Putamen (tissue), 1 donor: ENCODE data around the gene TIMP2.
"Not testable (repeated sequence)": the region's sequence is repeated elsewhere in the genome, so short reads cannot be mapped to it uniquely, and the experiment has no call there.

Source experiments
- DNase-seq: peaks from one replicate; pipeline ENCODE4 v3.0.0-alpha.2; 2016; ENCODE audit warnings: low spot score

Gene TIMP2

GRCh38 chr17:78925234-78925633 is at the start of gene TIMP2:
Gene TIMP2 (minus strand): TSS chr17:78925387. CDS start chr17:78925088, 299 bp downstream.
- DNase-seq = peak; percentile 85

- DNase-seq = no peak
Measured at GRCh38 chr17:78973792-78974520, 48.8 kb upstream of the TIMP2 start.

GRCh38 chr17:78973196-78973595 is 48.0 kb upstream of the TIMP2 start:
- DNase-seq = no peak

GRCh38 chr17:78972507-78973105 is 47.4 kb upstream of the TIMP2 start:
- no peak for DNase-seq

GRCh38 chr17:78971756-78972506 is 46.7 kb upstream of the TIMP2 start:
- no peak for DNase-seq

- DNase-seq = peak; percentile 61
Measured at GRCh38 chr17:78970834-78971755, 45.9 kb upstream of the TIMP2 start.

GRCh38 chr17:78969865-78970264 is 44.7 kb upstream of the TIMP2 start:
- DNase-seq = no peak

GRCh38 chr17:78967782-78968362 is 42.7 kb upstream of the TIMP2 start:
- no peak for DNase-seq

- DNase-seq = no peak
Measured at GRCh38 chr17:78966910-78967600, 41.9 kb upstream of the TIMP2 start.

- no peak for DNase-seq
Measured at GRCh38 chr17:78966123-78966813, 41.1 kb upstream of the TIMP2 start.

- DNase-seq = no peak
Measured at GRCh38 chr17:78965491-78965924, 40.3 kb upstream of the TIMP2 start.

GRCh38 chr17:78963378-78963777 is 38.2 kb upstream of the TIMP2 start:
- no peak for DNase-seq

- DNase-seq = not testable (repeated sequence)
Measured at GRCh38 chr17:78962984-78963348, 37.8 kb upstream of the TIMP2 start.

GRCh38 chr17:78962345-78962983 is 37.3 kb upstream of the TIMP2 start:
- DNase-seq = no peak

- DNase-seq = no peak
Measured at GRCh38 chr17:78961571-78961970, 36.4 kb upstream of the TIMP2 start.

- no peak for DNase-seq
Measured at GRCh38 chr17:78960928-78961327, 35.7 kb upstream of the TIMP2 start.

GRCh38 chr17:78959803-78960202 is 34.6 kb upstream of the TIMP2 start:
- no peak for DNase-seq

- no peak for DNase-seq
Measured at GRCh38 chr17:78958641-78959127, 33.5 kb upstream of the TIMP2 start.

GRCh38 chr17:78957128-78957527 is 31.9 kb upstream of the TIMP2 start:
- no peak for DNase-seq

- DNase-seq = no peak
Measured at GRCh38 chr17:78956254-78956653, 31.1 kb upstream of the TIMP2 start.
